HepG2 (cell line): ENCODE measurements around the gene GOLT1A. TPM values are rescaled to one million over a fixed set of nuclear protein-coding genes. Genes with fewer than 3 reads are reported as not detected.

Source experiments
- ARHGAP35 ChIP-seq: sonication (generic); formaldehyde crosslinking; IDR thresholded peaks from 2 replicates; pipeline ENCODE4 v1.9.0; 2022; ENCODE audit warnings: mild to moderate bottlenecking, inconsistent platforms, moderate library complexity, missing genetic modification reagents, borderline replicate concordance
- CREB1 ChIP-seq, 2 experiments: fragments of 450-650 bp in 1 of 2; IDR thresholded peaks; 2 replicates each; pipeline ENCODE4 v1.6.1; 2016 to 2017; ENCODE audit warnings: control low read depth in 1 of 2, mild to moderate bottlenecking in 1 of 2, missing compliant biosample characterization in 1 of 2, missing genetic modification characterization in 1 of 2
- HOXA3 ChIP-seq: sonication (generic); formaldehyde crosslinking; IDR thresholded peaks from 2 replicates; pipeline ENCODE4 v1.5.0; 2020; ENCODE audit warnings: missing genetic modification reagents
- MAZ ChIP-seq, 2 experiments: sonication (generic) in 1 of 2; formaldehyde crosslinking in 1 of 2; IDR thresholded peaks; 2 replicates each; pipeline versions ENCODE4 v1.5.0 to v1.6.1; 2012 to 2020; ENCODE audit warnings: low read depth in 2 of 2, mild to moderate bottlenecking in 2 of 2, borderline replicate concordance in 1 of 2, improper control_type of control experiment in 1 of 2, low read length in 1 of 2, missing genetic modification reagents in 1 of 2, moderate library complexity in 1 of 2
- PRDM4 ChIP-seq: sonication (generic); formaldehyde crosslinking; IDR thresholded peaks from 2 replicates; pipeline ENCODE4 v1.9.0; 2021; ENCODE audit warnings: missing genetic modification reagents, borderline replicate concordance
- SNAPC4 ChIP-seq: sonication (generic); formaldehyde crosslinking; IDR thresholded peaks from 2 replicates; pipeline ENCODE4 v1.4.0; 2020; ENCODE audit warnings: mild to moderate bottlenecking, missing genetic modification reagents
- SP140L ChIP-seq: sonication (generic); formaldehyde crosslinking; IDR thresholded peaks from 2 replicates; pipeline ENCODE4 v1.4.0; 2020; ENCODE audit warnings: missing genetic modification reagents, borderline replicate concordance
- SP2 ChIP-seq: sonication (generic); formaldehyde crosslinking; IDR thresholded peaks from 2 replicates; pipeline ENCODE4 v1.5.1; 2020; ENCODE audit warnings: mild to moderate bottlenecking, missing genetic modification reagents
- SPEN ChIP-seq: sonication (generic); formaldehyde crosslinking; IDR thresholded peaks from 2 replicates; pipeline ENCODE4 v1.5.1; 2020; ENCODE audit warnings: low read depth, mild to moderate bottlenecking, missing genetic modification reagents
- TERF1 ChIP-seq: sonication (generic); formaldehyde crosslinking; IDR thresholded peaks from 2 replicates; pipeline ENCODE4 v1.8.0; 2022; ENCODE audit warnings: mild to moderate bottlenecking, missing genetic modification reagents, moderate library complexity
- ZFYVE20 ChIP-seq: sonication (generic); formaldehyde crosslinking; IDR thresholded peaks from 2 replicates; pipeline ENCODE4 v1.8.0; 2023; ENCODE audit warnings: low read depth, mild to moderate bottlenecking, moderate library complexity, missing genetic modification reagents, borderline replicate concordance
- ZNF276 ChIP-seq: sonication (generic); formaldehyde crosslinking; IDR thresholded peaks from 2 replicates; pipeline ENCODE4 v1.4.0; 2020; ENCODE audit warnings: mild to moderate bottlenecking, low read depth, missing genetic modification reagents
- ZNF333 ChIP-seq: sonication (generic); formaldehyde crosslinking; IDR thresholded peaks from 2 replicates; pipeline ENCODE4 v1.4.0; 2020; ENCODE audit warnings: mild to moderate bottlenecking, missing genetic modification reagents, borderline replicate concordance
- ZNF563 ChIP-seq: sonication (generic); formaldehyde crosslinking; IDR thresholded peaks from 2 replicates; pipeline ENCODE4 v1.8.0; 2022; ENCODE audit warnings: mild to moderate bottlenecking, moderate library complexity, missing genetic modification reagents
- ZNF614 ChIP-seq: IDR thresholded peaks from 2 replicates; pipeline ENCODE4 v1.6.1; 2018; ENCODE audit warnings: missing biosample characterization, missing genetic modification reagents, inconsistent platforms, borderline replicate concordance
- ZNF768 ChIP-seq: sonication (generic); formaldehyde crosslinking; IDR thresholded peaks from 2 replicates; pipeline ENCODE4 v1.4.0; 2020; ENCODE audit warnings: missing genetic modification reagents
- polyA plus RNA-seq, 8 experiments: library from polyadenylated mRNA; depleted of rRNA in 3 of 8; stranded (reverse) in 7 of 8; unstranded in 1 of 8; fragments of >200 nt; fragmentation: Illumina TruSeq in 4 of 8; extraction: Trizol in 4 of 8; gene quantifications; 2 replicates each; pipeline versions ENCODE4 v1.2.1 to v1.2.3, GENCODE V29; 2011 to 2016; ENCODE audit warnings: low read depth in 4 of 8, missing spikeins in 1 of 8, mixed read lengths in 1 of 8; ENCODE audit not compliant: insufficient read depth in 1 of 8
- total RNA-seq, 5 experiments: library from RNA; depleted of rRNA; stranded (reverse); fragments of >200 nt; fragmentation: Illumina TruSeq; extraction: Trizol; gene quantifications; 2 replicates each; pipeline ENCODE4 v1.2.3, GENCODE V29; 2016; ENCODE audit warnings: low read depth in 1 of 5

GOLT1A gene
- total and polyA plus RNA-seq, 2 of the 13 experiments (the other 11 are each of a cell fraction or from before 2014, with no cell fraction given) = 25.8 to 28.0 TPM

- TF ChIP-seq PRDM4 (CRISPR knock-in tag) (no peak), ZFYVE20 (CRISPR knock-in tag) (no peak), MAZ (IDR thresholded peaks at IDR 0.05; ENCODE audit: borderline replicate concordance, low read depth, low read length) (peak; percentile 59; the same call in 1 of the 2 replicates), MAZ (CRISPR knock-in tag; IDR thresholded peaks at IDR 0.05; ENCODE audit: low read depth) (peak; percentile 45; the same call in 1 of the 2 replicates), TERF1 (CRISPR knock-in tag) (peak; percentile 32; the same call in 1 of the 2 replicates), SP140L (no peak), ZNF614 (CRISPR knock-in tag) (peak; percentile 33; the same call in 1 of the 2 replicates), ZNF333 (CRISPR knock-in tag) (no peak), SNAPC4 (CRISPR knock-in tag) (no peak), ZNF276 (CRISPR knock-in tag) (peak; percentile 59; the same call in 1 of the 2 replicates), ZNF563 (peak; percentile 84), ARHGAP35 (CRISPR knock-in tag) (0 out of 2 replicates have a peak, but pooled peaks have one; percentile 54), SP2 (CRISPR knock-in tag) (0 out of 2 replicates have a peak, but pooled peaks have one; percentile 26), ZNF768 (CRISPR knock-in tag) (peak; percentile 35; the same call in 1 of the 2 replicates), CREB1 (IDR thresholded peaks at IDR 0.05) (peak; percentile 36; the same call in 1 of the 2 replicates), CREB1 (CRISPR knock-in tag; IDR thresholded peaks at IDR 0.05) (no peak), HOXA3 (CRISPR knock-in tag) (peak; percentile 58; the same call in 1 of the 2 replicates), SPEN (no peak; the same call in 1 of the 2 replicates)
These were observed 62.1 kb downstream of the GOLT1A start, which contains the start of gene ETNK2 (continued) for GRCh38 chr1:204151552-204152309.
